ENCODE data around the gene THUMPD1.
"Not testable (repeated sequence)": the region's sequence is repeated elsewhere in the genome, so short reads cannot be mapped to it uniquely, and the experiment has no call there.

The THUMPD1 gene

GRCh38 chr16:20695024-20695423 is 46.6 kb downstream of the THUMPD1 start:
- WGBS, 2 experiments (ENCODE audit: insufficient coverage in 2 of 2), result 75 to 93% methylated on average over 2 to 3 of the region's 4 CpGs
- Histone ChIP-seq H3K4me3 (ENCODE audit: extremely low read depth, insufficient read depth, low read length, poor library complexity, severe bottlenecking) (no peak overlapping the region), H3K4me1 (ENCODE audit: control insufficient read depth, insufficient read depth, low read length, poor library complexity, severe bottlenecking) (no peaks in the 10 kb centered on the region), H3K36me3 (ENCODE audit: control insufficient read depth, insufficient read depth, low read length) (no peaks in the 10 kb centered on the region), H3K9me3 (ENCODE audit: control insufficient read depth, low read length) (no peaks in the 10 kb centered on the region), H3K27ac (ENCODE audit: low read depth, low read length, severe bottlenecking) (no peak overlapping the region)

DNA sequence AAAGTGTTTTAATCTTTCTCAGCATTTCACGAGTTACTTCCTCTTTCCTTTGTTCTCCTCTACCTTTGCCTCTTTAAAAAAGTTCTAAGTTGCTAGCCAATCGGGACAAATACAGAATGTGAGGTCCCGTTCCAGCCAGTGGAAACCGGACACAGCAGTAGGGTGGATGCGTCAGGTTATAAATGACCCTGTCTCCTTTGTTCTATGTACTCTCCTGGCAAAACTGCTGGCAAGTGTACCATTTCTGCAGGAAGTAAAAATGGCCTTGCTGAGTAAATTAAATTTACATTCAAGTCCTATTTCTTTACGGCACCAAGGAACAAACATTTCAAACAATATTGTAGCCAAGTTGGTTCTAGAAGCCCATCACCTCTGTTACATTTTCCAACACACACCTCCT is 47.5 kb downstream of the THUMPD1 start:
- not testable (repeated sequence) for H3K36me3 ChIP-seq (ENCODE audit: control insufficient read depth, insufficient read depth, low read length); H3K9me3 ChIP-seq (ENCODE audit: control insufficient read depth, low read length); H3K27ac ChIP-seq (ENCODE audit: low read depth, low read length, severe bottlenecking); H3K4me3 ChIP-seq (ENCODE audit: extremely low read depth, insufficient read depth, low read length, poor library complexity, severe bottlenecking); H3K4me1 ChIP-seq (ENCODE audit: control insufficient read depth, insufficient read depth, low read length, poor library complexity, severe bottlenecking)
- WGBS, 2 experiments (ENCODE audit: insufficient coverage in 2 of 2), result 94 to 100% methylated on average over 1 to 3 of the region's 6 CpGs

GRCh38 chr16:20689668-20690067 is 52.0 kb downstream of the THUMPD1 start:
- Histone ChIP-seq H3K9me3 (ENCODE audit: control insufficient read depth, low read length) (no peaks in the 10 kb centered on the region), H3K27ac (ENCODE audit: low read depth, low read length, severe bottlenecking) (no peak overlapping the region), H3K4me3 (ENCODE audit: extremely low read depth, insufficient read depth, low read length, poor library complexity, severe bottlenecking) (no peak overlapping the region), H3K36me3 (ENCODE audit: control insufficient read depth, insufficient read depth, low read length) (no peaks in the 10 kb centered on the region), H3K4me1 (ENCODE audit: control insufficient read depth, insufficient read depth, low read length, poor library complexity, severe bottlenecking) (no peaks in the 10 kb centered on the region)

- 80% methylated on average over 1 of the region's 1 CpG; no CpG with 5 or more reads in 1 of the 2 experiments for WGBS, 2 experiments (ENCODE audit: insufficient coverage in 2 of 2)
- H3K9me3 ChIP-seq (ENCODE audit: control insufficient read depth, low read length), result no peaks in the 10 kb centered on the region
- H3K36me3 ChIP-seq (ENCODE audit: control insufficient read depth, insufficient read depth, low read length), result no peaks in the 10 kb centered on the region
- no peak overlapping the region for H3K4me3 ChIP-seq (ENCODE audit: extremely low read depth, insufficient read depth, low read length, poor library complexity, severe bottlenecking)
- H3K27ac ChIP-seq (ENCODE audit: low read depth, low read length, severe bottlenecking), result no peak overlapping the region
- no peaks in the 10 kb centered on the region for H3K4me1 ChIP-seq (ENCODE audit: control insufficient read depth, insufficient read depth, low read length, poor library complexity, severe bottlenecking)
These were observed 57.8 kb downstream of the THUMPD1 start for GRCh38 chr16:20683812-20684211.
